SJSA1 (cell line): ENCODE measurements around the gene HDAC11. TPM values are rescaled to one million over a fixed set of nuclear protein-coding genes. Genes with fewer than 3 reads are reported as not detected.
A peak's percentile ranks its signal among the peaks of the same experiment; 100 is the strongest.

Experiments
- DNase-seq, 2 experiments: peaks; one replicate each; pipeline ENCODE4 v3.0.0-alpha.2; 2015 to 2020; ENCODE audit warnings: low spot score in 2 of 2, low read depth in 1 of 2
- H3K27ac ChIP-seq: fragments of 250-450 bp; sonication (Bioruptor Pico); 2 replicates; pipeline ENCODE4 v1.5.1; 2020; ENCODE audit warnings: mild to moderate bottlenecking, moderate library complexity
- H3K27me3 ChIP-seq: fragments of 250-450 bp; sonication (Bioruptor Pico); replicated peaks from 2 replicates; pipeline ENCODE4 v1.5.1; 2020; ENCODE audit warnings: mild to moderate bottlenecking, moderate library complexity
- H3K36me3 ChIP-seq: fragments of 250-450 bp; sonication (Bioruptor Pico); 2 replicates; pipeline ENCODE4 v1.5.1; 2020; ENCODE audit warnings: mild to moderate bottlenecking
- H3K4me1 ChIP-seq: fragments of 250-450 bp; sonication (Bioruptor Pico); replicated peaks from 2 replicates; pipeline ENCODE4 v1.6.1; 2021; ENCODE audit warnings: mild to moderate bottlenecking
- H3K4me3 ChIP-seq: fragments of 250-450 bp; sonication (Bioruptor Pico); 2 replicates; pipeline ENCODE4 v1.5.1; 2020; ENCODE audit warnings: mild to moderate bottlenecking
- H3K9me3 ChIP-seq: fragments of 250-450 bp; sonication (Bioruptor Pico); replicated peaks from 2 replicates; pipeline ENCODE4 v1.5.1; 2020; ENCODE audit warnings: mild to moderate bottlenecking
- total RNA-seq: library from RNA; depleted of rRNA; stranded (reverse); fragments of >200 nt; shearing (Covaris generic); gene quantifications from 2 replicates; pipeline ENCODE4 v1.2.3, GENCODE V29; 2014

The HDAC11 gene
- total RNA-seq, 1 experiment from 2014 or later, result 8.1 TPM

GRCh38 chr3:13524979-13525669 is 45.0 kb downstream of the HDAC11 start:
- no peaks in the 10 kb centered on the region for H3K36me3 ChIP-seq
- H3K4me1 ChIP-seq, result no peaks in the 10 kb centered on the region
- H3K27me3 ChIP-seq, result no peaks in the 10 kb centered on the region
- no peak overlapping the region for H3K27ac ChIP-seq
- no peaks in the 10 kb centered on the region for H3K9me3 ChIP-seq
- no peak for DNase-seq
- H3K4me3 ChIP-seq, result no peak overlapping the region

GRCh38 chr3:13525827-13526625 is 45.9 kb downstream of the HDAC11 start:
- DNase-seq, result no peak

GRCh38 chr3:13526626-13526949 is 46.5 kb downstream of the HDAC11 start:
- Histone ChIP-seq H3K36me3 (no peaks in the 10 kb centered on the region), H3K4me1 (no peaks in the 10 kb centered on the region), H3K27me3 (no peaks in the 10 kb centered on the region), H3K4me3 (no peak overlapping the region), H3K9me3 (no peaks in the 10 kb centered on the region), H3K27ac (no peak overlapping the region)
- no peak for DNase-seq

More at GRCh38 chr3:13525827-13526625, 45.9 kb downstream of the HDAC11 start:
- Histone ChIP-seq H3K4me1 (no peaks in the 10 kb centered on the region), H3K27ac (no peak overlapping the region), H3K36me3 (no peaks in the 10 kb centered on the region), H3K9me3 (no peaks in the 10 kb centered on the region), H3K4me3 (no peak overlapping the region), H3K27me3 (no peaks in the 10 kb centered on the region)

- DNase-seq, result no peak
- no peak overlapping the region for H3K27ac ChIP-seq
- H3K27me3 ChIP-seq, result no peaks in the 10 kb centered on the region
- no peaks in the 10 kb centered on the region for H3K36me3 ChIP-seq
- no peaks in the 10 kb centered on the region for H3K4me1 ChIP-seq
- no peak overlapping the region for H3K4me3 ChIP-seq
- no peaks in the 10 kb centered on the region for H3K9me3 ChIP-seq
Observed at GRCh38 chr3:13528217-13528867, 48.2 kb downstream of the HDAC11 start.

GRCh38 chr3:13529196-13530112 is 49.3 kb downstream of the HDAC11 start:
- H3K4me1 ChIP-seq, result no peaks in the 10 kb centered on the region

GRCh38 chr3:13530241-13531009 is 50.3 kb downstream of the HDAC11 start:
- H3K4me1 ChIP-seq, result peaks cover 6% of the 10 kb centered on the region
- H3K27me3 ChIP-seq, result no peaks in the 10 kb centered on the region
- no peaks in the 10 kb centered on the region for H3K36me3 ChIP-seq
- no peak for DNase-seq
- no peaks in the 10 kb centered on the region for H3K9me3 ChIP-seq
- H3K27ac ChIP-seq, result no peak overlapping the region
- H3K4me3 ChIP-seq, result no peak overlapping the region

More at GRCh38 chr3:13529196-13530112, 49.3 kb downstream of the HDAC11 start:
- Histone ChIP-seq H3K27ac (no peak overlapping the region), H3K27me3 (no peaks in the 10 kb centered on the region), H3K36me3 (no peaks in the 10 kb centered on the region), H3K9me3 (no peaks in the 10 kb centered on the region), H3K4me3 (no peak overlapping the region)
- no peak for DNase-seq

GRCh38 chr3:13532085-13532484 is 52.0 kb downstream of the HDAC11 start:
- no peak for DNase-seq
- H3K27ac ChIP-seq, result no peak overlapping the region
- H3K9me3 ChIP-seq, result no peaks in the 10 kb centered on the region
- no peak overlapping the region for H3K4me3 ChIP-seq
- no peaks in the 10 kb centered on the region for H3K27me3 ChIP-seq
- H3K36me3 ChIP-seq, result no peaks in the 10 kb centered on the region
- H3K4me1 ChIP-seq, result peaks cover 22% of the 10 kb centered on the region

- Histone ChIP-seq H3K27ac (no peak overlapping the region), H3K4me1 (peaks cover 28% of the 10 kb centered on the region), H3K9me3 (no peaks in the 10 kb centered on the region), H3K27me3 (no peaks in the 10 kb centered on the region), H3K4me3 (no peak overlapping the region), H3K36me3 (no peaks in the 10 kb centered on the region)
- DNase-seq, result no peak
Observed at GRCh38 chr3:13532631-13533030, 52.5 kb downstream of the HDAC11 start.

GRCh38 chr3:13533885-13534301 is 53.8 kb downstream of the HDAC11 start:
- Histone ChIP-seq H3K4me3 (no peak overlapping the region), H3K4me1 (peaks cover 39% of the 10 kb centered on the region), H3K36me3 (no peaks in the 10 kb centered on the region), H3K9me3 (no peaks in the 10 kb centered on the region), H3K27ac (no peak overlapping the region), H3K27me3 (no peaks in the 10 kb centered on the region)
- DNase-seq, result no peak

- H3K36me3 ChIP-seq, result no peaks in the 10 kb centered on the region
- H3K27me3 ChIP-seq, result no peaks in the 10 kb centered on the region
- no peaks in the 10 kb centered on the region for H3K9me3 ChIP-seq
- H3K4me1 ChIP-seq, result peaks cover 51% of the 10 kb centered on the region
- H3K27ac ChIP-seq, result peak overlapping the region; percentile 8; the same call in 1 of the 2 replicates
- DNase-seq, result no peak
- no peak overlapping the region for H3K4me3 ChIP-seq
Observed at GRCh38 chr3:13535526-13535875, 55.4 kb downstream of the HDAC11 start.

GRCh38 chr3:13535905-13536304 is 55.8 kb downstream of the HDAC11 start:
- Histone ChIP-seq H3K4me3 (no peak overlapping the region), H3K9me3 (no peaks in the 10 kb centered on the region), H3K27ac (peak overlapping the region; percentile 98), H3K27me3 (no peaks in the 10 kb centered on the region), H3K36me3 (no peaks in the 10 kb centered on the region), H3K4me1 (peaks cover 51% of the 10 kb centered on the region)
- no peak for DNase-seq

- Histone ChIP-seq H3K27ac (peak overlapping the region; percentile 98), H3K9me3 (no peaks in the 10 kb centered on the region), H3K4me1 (peaks cover 51% of the 10 kb centered on the region), H3K27me3 (no peaks in the 10 kb centered on the region), H3K4me3 (no peak overlapping the region), H3K36me3 (no peaks in the 10 kb centered on the region)
- DNase-seq, result no peak
Observed at GRCh38 chr3:13536432-13536831, 56.3 kb downstream of the HDAC11 start.

GRCh38 chr3:13536832-13537231 is 56.7 kb downstream of the HDAC11 start:
- DNase-seq, result no peak
- no peaks in the 10 kb centered on the region for H3K36me3 ChIP-seq
- no peaks in the 10 kb centered on the region for H3K27me3 ChIP-seq
- peak overlapping the region; percentile 98 for H3K27ac ChIP-seq
- peaks cover 51% of the 10 kb centered on the region for H3K4me1 ChIP-seq
- no peak overlapping the region for H3K4me3 ChIP-seq
- H3K9me3 ChIP-seq, result no peaks in the 10 kb centered on the region
